Transverse colon (tissue), 4 donors: ENCODE data around the gene GPX2.

Experiments
- POLR2AphosphoS5 ChIP-seq, 3 donors: sonication (generic); formaldehyde crosslinking; IDR thresholded peaks; one replicate each; pipeline ENCODE4 v1.6.1; 2016; ENCODE audit warnings: antibody characterized with exemption in 3 of 3
- TF ChIP-seq, protein P1 (sequence below), 5 experiments: fragments of 200-600 bp in 3 of 5; fragments of 450-650 bp in 2 of 5; sonication (generic) in 3 of 5; IDR thresholded peaks; 1 replicate in 2 of 5; 2 replicates in 3 of 5; pipeline ENCODE4 v1.5.1; 2016 to 2017; ENCODE audit warnings: antibody characterized with exemption in 5 of 5, inconsistent platforms in 3 of 5, mild to moderate bottlenecking in 2 of 5, moderate library complexity in 1 of 5

DNA sequence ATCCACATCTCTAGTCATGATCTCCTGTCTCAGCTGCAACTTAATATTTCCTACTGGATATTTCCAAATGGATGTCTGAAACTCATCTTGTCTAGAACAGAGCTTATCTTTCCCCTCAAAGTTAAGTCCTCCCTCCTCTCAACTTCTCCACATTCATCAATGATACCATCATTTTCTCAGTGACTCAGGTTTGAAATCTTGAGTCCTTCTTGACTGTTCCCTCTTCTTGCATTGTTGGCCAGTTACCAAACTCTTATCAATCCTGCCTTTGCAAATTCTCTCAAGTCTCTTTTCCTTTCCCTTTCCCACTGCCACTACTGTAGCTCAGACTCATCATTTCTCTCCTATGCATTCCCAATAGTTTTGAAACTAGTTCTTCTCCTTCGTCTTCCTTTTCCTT lies 42.6 kb downstream of the GPX2 start:
- TF ChIP-seq, protein P1, sequence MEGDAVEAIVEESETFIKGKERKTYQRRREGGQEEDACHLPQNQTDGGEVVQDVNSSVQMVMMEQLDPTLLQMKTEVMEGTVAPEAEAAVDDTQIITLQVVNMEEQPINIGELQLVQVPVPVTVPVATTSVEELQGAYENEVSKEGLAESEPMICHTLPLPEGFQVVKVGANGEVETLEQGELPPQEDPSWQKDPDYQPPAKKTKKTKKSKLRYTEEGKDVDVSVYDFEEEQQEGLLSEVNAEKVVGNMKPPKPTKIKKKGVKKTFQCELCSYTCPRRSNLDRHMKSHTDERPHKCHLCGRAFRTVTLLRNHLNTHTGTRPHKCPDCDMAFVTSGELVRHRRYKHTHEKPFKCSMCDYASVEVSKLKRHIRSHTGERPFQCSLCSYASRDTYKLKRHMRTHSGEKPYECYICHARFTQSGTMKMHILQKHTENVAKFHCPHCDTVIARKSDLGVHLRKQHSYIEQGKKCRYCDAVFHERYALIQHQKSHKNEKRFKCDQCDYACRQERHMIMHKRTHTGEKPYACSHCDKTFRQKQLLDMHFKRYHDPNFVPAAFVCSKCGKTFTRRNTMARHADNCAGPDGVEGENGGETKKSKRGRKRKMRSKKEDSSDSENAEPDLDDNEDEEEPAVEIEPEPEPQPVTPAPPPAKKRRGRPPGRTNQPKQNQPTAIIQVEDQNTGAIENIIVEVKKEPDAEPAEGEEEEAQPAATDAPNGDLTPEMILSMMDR (IDR thresholded peaks at IDR 0.05) = no peak
- TF ChIP-seq POLR2AphosphoS5 (IDR thresholded peaks at IDR 0.05) = no peak
